ENCODE measurements around the gene TMEM174.
"Not testable (repeated sequence)": the region's sequence is repeated elsewhere in the genome, so short reads cannot be mapped to it uniquely, and the experiment has no call there.

Gene TMEM174

GRCh38 chr5:73196201-73196600 lies 23.2 kb downstream of the TMEM174 start:
- no peak for DNase-seq (ENCODE audit: low spot score)

GRCh38 chr5:73197637-73198257 lies 24.8 kb downstream of the TMEM174 start:
- no peak for DNase-seq (ENCODE audit: low spot score)

GRCh38 chr5:73198833-73199592 lies 26.0 kb downstream of the TMEM174 start:
- DNase-seq (ENCODE audit: low spot score): no peak

- no peak for DNase-seq (ENCODE audit: low spot score)
Observed at GRCh38 chr5:73199671-73200070, 26.7 kb downstream of the TMEM174 start.

GRCh38 chr5:73201547-73202513 lies 28.8 kb downstream of the TMEM174 start:
- peak; percentile 74 for DNase-seq (ENCODE audit: low spot score)

- no peak for DNase-seq (ENCODE audit: low spot score)
Observed at GRCh38 chr5:73204332-73204731, 31.3 kb downstream of the TMEM174 start.

- DNase-seq (ENCODE audit: low spot score): no peak
Observed at GRCh38 chr5:73204733-73205132, 31.7 kb downstream of the TMEM174 start.

- no peak for DNase-seq (ENCODE audit: low spot score)
Observed at GRCh38 chr5:73205305-73205704, 32.3 kb downstream of the TMEM174 start.

GRCh38 chr5:73207239-73207638 lies 34.2 kb downstream of the TMEM174 start:
- not testable (repeated sequence) for DNase-seq (ENCODE audit: low spot score)

GRCh38 chr5:73209075-73209474 lies 36.1 kb downstream of the TMEM174 start:
- DNase-seq (ENCODE audit: low spot score): not testable (repeated sequence)

GRCh38 chr5:73212693-73213092 lies 39.7 kb downstream of the TMEM174 start:
- not testable (repeated sequence) for DNase-seq (ENCODE audit: low spot score)

GRCh38 chr5:73213566-73213998 lies 40.6 kb downstream of the TMEM174 start:
- no peak for DNase-seq (ENCODE audit: low spot score)

- no peak for DNase-seq (ENCODE audit: low spot score)
Observed at GRCh38 chr5:73214306-73214705, 41.3 kb downstream of the TMEM174 start.

- DNase-seq (ENCODE audit: low spot score): no peak
Observed at GRCh38 chr5:73214996-73215395, 42.0 kb downstream of the TMEM174 start.

GRCh38 chr5:73215531-73215890 lies 42.5 kb downstream of the TMEM174 start:
- DNase-seq (ENCODE audit: low spot score): no peak

- DNase-seq (ENCODE audit: low spot score): peak; percentile 81
Observed at GRCh38 chr5:73215891-73216610, 43.1 kb downstream of the TMEM174 start.

GRCh38 chr5:73218552-73219171 lies 45.7 kb downstream of the TMEM174 start:
- no peak for DNase-seq (ENCODE audit: low spot score)

- DNase-seq (ENCODE audit: low spot score): not testable (repeated sequence)
Observed at GRCh38 chr5:73219336-73219735, 46.3 kb downstream of the TMEM174 start.

- DNase-seq (ENCODE audit: low spot score): no peak
Observed at GRCh38 chr5:73221161-73221560, 48.2 kb downstream of the TMEM174 start.

GRCh38 chr5:73221726-73222125 lies 48.7 kb downstream of the TMEM174 start:
- DNase-seq (ENCODE audit: low spot score): no peak

- no peak for DNase-seq (ENCODE audit: low spot score)
Observed at GRCh38 chr5:73222173-73222572, 49.2 kb downstream of the TMEM174 start.

Data from germinal center (tissue), 1 donor.